HG02938 (cell line): ENCODE results near the gene GSTT4.
"Not testable (repeated sequence)": the region's sequence is repeated elsewhere in the genome, so short reads cannot be mapped to it uniquely, and the experiment has no call there.

Source experiments
- ATAC-seq: cut with Tn5 transposase; IDR thresholded peaks from one replicate; pipeline ENCODE4 v1.9.1; 2021; ENCODE audit warnings: mild to moderate bottlenecking, moderate library complexity; ENCODE audit not compliant: unreplicated experiment

The GSTT4 gene

GRCh38 chr22:23989583-23990244, 15.5 kb downstream of the GSTT4 start:
- ATAC-seq: not testable (repeated sequence)

- ATAC-seq: not testable (repeated sequence)
These were observed 18.6 kb downstream of the GSTT4 start for GRCh38 chr22:23986538-23987178.

- not testable (repeated sequence) for ATAC-seq
These were observed 19.2 kb downstream of the GSTT4 start for GRCh38 chr22:23986089-23986488.

GRCh38 chr22:23984430-23984829, 20.8 kb downstream of the GSTT4 start:
- ATAC-seq: no peak

- not testable (repeated sequence) for ATAC-seq
These were observed 24.7 kb downstream of the GSTT4 start for GRCh38 chr22:23980567-23980966.

GRCh38 chr22:23979557-23980240, 25.6 kb downstream of the GSTT4 start, which contains the start of gene GSTT2:
GSTT2 (plus strand) TSS chr22:23980134.
- ATAC-seq: not testable (repeated sequence)

GRCh38 chr22:23977304-23977703, 27.9 kb downstream of the GSTT4 start:
- ATAC-seq: not testable (repeated sequence)

- peak; percentile 30 for ATAC-seq
These were observed 30.4 kb downstream of the GSTT4 start for GRCh38 chr22:23974836-23975352.

- peak; percentile 80 for ATAC-seq
These were observed 30.9 kb downstream of the GSTT4 start, which contains the start of gene DDT for GRCh38 chr22:23974345-23974744. DDT (minus strand) TSS chr22:23974441; CDS start chr22:23974414, 27 bp downstream.

- not testable (repeated sequence) for ATAC-seq
These were observed 33.3 kb downstream of the GSTT4 start for GRCh38 chr22:23971927-23972326.

- no peak for ATAC-seq
These were observed 34.3 kb downstream of the GSTT4 start for GRCh38 chr22:23970816-23971486.

GRCh38 chr22:23970201-23970641, 35.0 kb downstream of the GSTT4 start:
- no peak for ATAC-seq

GRCh38 chr22:23969071-23969470, 36.2 kb downstream of the GSTT4 start:
- no peak for ATAC-seq

- peak; percentile 78 for ATAC-seq
These were observed 38.7 kb downstream of the GSTT4 start, which contains the start of gene DDTL for GRCh38 chr22:23966568-23966967. DDTL (plus strand) TSS chr22:23966888; CDS start chr22:23966915, 27 bp downstream.

- peak; percentile 34 for ATAC-seq
These were observed 39.2 kb downstream of the GSTT4 start for GRCh38 chr22:23966094-23966493.

GRCh38 chr22:23961084-23961771, 44.0 kb downstream of the GSTT4 start, which contains the start of gene GSTT2B:
GSTT2B (minus strand) TSS chr22:23961195; CDS start chr22:23961131, 64 bp downstream.
- not testable (repeated sequence) for ATAC-seq

- ATAC-seq: not testable (repeated sequence)
These were observed 48.9 kb downstream of the GSTT4 start for GRCh38 chr22:23956301-23956900.

- not testable (repeated sequence) for ATAC-seq
These were observed 49.4 kb downstream of the GSTT4 start for GRCh38 chr22:23955886-23956285.

GRCh38 chr22:23954991-23955305, 50.3 kb downstream of the GSTT4 start:
- not testable (repeated sequence) for ATAC-seq
